GM21529 (cell line): ENCODE measurements around the gene MYO3A.
A peak's percentile ranks its signal among the peaks of the same experiment; 100 is the strongest.

Source experiments
- ATAC-seq: cut with Tn5 transposase; IDR thresholded peaks from one replicate; pipeline ENCODE4 v1.9.1; 2021; ENCODE audit not compliant: unreplicated experiment

Gene MYO3A

GRCh38 chr10:25933653-25934608 is at the start of gene MYO3A:
Gene MYO3A (plus strand): TSS chr10:25934229. CDS start chr10:25952111, 17,882 bp downstream.
- no peak for ATAC-seq

DNA sequence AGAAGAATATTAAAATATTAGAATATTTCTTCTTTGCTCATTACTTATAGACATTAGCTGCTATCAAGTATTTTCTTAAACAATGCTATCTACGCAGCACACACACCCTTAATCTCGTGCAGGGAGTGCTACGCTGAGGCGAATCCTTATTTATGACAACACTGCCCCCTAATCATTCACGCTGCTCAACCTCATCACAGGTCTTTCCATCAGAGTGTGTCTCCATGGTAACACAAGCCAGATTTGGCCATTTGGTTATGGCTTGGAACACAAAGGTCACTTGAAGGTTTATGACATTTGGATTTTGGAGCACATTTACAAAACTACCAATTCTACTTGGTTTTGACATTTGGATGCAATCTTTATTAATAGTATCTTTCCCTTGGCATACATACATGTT is 45.4 kb upstream of the MYO3A start:
- no peak for ATAC-seq

DNA sequence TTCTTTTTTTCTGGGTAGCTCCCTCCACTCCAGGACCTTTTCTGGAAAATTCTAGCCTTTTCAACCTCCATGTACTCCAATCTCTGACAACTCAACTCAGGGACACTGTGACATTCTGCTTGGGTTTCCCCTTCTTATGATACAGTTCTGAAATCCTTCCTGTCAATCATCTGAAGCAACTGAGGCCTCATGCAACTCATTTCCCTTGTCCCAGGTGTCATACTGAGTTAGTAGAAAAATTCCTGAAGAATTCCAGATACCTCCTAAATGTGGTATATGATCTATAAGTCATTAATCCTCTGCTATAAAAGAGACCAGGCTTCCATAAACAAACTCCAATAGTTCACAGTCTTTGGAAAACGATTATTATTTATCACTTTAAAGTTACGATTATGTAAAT is 43.0 kb upstream of the MYO3A start:
- ATAC-seq: no peak

- ATAC-seq: no peak
These were observed 38.2 kb upstream of the MYO3A start for GRCh38 chr10:25895856-25896255.

DNA sequence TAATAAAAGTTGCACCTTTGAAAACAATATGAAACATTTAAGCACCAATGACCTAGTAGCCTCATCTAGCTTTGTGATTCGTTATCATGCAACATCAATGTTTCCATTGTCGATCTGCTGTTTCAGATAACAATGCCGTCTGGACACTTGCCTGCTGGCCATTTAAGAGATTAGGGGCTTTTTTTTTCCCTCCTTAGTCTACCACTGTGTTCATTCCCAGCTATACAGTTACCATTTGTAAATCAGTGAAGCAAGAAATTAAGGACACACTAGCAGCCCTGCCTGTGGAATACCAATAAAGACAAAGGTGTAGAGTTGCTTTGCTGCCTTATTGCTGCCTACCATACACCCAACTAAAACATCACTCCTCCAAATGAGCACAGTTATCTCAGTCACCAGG is 37.6 kb upstream of the MYO3A start:
- ATAC-seq: no peak

DNA sequence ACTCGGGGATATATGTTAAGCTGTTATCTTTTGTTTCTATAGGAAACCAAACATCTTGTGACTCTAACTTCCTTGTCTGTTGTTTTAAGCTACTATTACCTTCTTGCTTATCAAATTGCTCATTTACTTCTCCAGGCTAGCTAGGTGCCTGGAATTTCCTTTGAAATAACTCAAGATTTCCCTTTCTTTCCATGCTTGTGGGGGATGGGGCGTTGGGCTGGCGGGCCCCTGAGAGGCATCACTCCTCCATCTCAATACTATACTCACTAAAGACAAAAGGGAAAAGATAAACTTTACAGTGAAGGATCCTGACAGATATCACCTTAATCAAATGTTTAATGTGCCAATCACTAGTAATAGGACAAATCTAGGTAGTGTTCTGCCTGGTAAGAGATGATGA is 34.7 kb upstream of the MYO3A start:
- no peak for ATAC-seq

DNA sequence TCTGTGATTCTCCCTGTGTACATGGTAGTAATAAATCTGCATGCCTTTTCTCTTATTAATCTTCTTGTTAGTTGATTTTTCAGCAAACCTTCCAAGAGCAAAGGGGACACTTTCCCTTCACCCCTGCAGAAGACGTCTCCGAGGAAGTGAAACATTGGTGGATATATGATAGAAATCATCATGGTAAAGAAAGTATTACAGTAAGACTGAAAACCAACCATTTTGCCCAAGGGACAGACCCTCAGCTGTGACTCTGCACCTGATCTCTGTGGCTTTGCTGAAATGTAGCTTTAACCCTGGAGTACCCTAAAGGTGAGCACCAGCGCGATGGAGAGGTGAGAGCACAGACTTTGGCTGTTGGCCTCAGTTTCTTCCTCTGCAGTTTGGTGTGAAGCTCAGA is 32.8 kb upstream of the MYO3A start:
- ATAC-seq: peak; percentile 52

DNA sequence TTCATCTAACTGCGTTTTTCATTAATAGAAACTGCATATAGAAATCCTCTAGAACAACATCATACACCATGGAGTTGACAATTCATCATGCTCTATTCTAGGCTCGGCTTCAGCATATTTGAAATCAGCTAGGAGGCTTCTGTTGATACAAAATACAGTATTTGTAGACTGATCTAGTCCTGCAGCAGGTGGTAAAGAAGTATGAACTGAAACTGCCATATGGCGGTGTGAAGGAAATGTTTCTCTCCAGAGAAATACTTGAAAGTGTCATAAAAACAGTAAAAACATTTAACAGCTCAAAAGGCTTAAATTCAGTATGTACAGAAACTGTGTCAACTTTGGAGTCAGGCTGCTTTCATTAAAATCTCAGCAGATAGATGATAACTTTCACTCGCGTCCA is 32.0 kb upstream of the MYO3A start:
- peak; percentile 67 for ATAC-seq

DNA sequence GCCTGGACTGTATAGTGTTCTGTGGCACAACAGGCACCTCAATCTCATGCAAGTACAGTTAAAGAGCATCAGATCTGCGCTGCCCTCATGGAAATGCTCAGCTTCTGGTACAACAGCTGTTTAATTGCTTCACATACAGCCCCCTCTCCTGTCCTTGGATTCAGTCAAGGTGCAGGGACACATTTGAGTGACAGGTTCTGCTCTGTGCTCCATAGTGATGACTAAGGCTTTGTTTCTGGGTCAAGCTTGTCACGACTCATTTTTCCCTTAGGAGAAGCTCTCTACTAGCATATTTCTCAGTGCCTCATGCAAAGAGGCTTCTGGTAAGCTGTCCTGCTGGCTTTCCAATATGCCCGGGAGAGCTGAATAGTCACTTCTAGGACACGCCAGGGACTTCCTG is 26.8 kb upstream of the MYO3A start:
- no peak for ATAC-seq

GRCh38 chr10:25912866-25913265 is 21.2 kb upstream of the MYO3A start:
- no peak for ATAC-seq

GRCh38 chr10:25914776-25915175 is 19.3 kb upstream of the MYO3A start:
- no peak for ATAC-seq

DNA sequence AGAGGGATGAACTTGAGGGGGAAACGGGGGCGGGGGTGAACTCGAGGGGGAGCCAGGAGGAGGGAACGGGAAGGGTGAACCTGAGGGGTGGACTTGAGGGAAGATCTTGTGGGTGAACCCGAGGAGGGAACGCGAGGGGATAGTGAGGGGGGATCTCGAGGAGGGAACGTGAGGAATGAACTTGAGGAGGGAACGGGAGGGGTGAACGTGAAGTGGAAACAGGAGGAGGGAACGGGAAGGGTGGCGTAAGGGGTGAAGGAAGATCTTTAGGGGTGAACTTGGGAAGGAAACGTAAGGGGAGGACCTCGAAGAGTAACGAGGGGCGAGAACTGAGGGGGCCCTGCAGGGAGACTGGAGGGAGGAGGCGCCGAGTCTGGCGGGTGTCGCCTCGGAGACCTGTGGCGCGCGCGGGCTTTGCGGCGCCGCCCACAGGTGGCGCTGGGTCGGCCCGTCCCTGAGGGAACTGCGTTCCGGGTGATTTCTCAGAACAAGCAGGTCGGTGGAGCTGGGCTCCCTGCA is 651 bp downstream of the MYO3A start:
- peak; percentile 63 for ATAC-seq

DNA sequence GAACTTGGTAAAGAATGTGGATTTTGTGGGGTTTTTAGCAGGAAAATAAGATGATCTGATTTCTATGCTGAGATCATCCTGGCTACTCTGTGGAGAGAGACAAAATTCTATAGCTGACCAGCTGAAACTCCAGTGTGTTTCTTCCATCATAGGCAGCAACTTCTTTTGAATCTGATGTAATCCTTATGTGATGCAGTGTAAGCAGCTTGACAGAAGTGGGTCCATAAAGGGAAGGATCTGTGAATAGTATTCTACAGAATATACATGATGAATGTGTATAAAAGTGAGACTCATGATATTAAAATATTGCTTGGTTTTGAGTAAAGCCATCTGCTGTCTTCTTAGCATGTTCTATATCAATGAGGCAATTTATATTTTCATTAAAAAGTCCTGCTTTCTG is 4.4 kb downstream of the MYO3A start:
- no peak for ATAC-seq

DNA sequence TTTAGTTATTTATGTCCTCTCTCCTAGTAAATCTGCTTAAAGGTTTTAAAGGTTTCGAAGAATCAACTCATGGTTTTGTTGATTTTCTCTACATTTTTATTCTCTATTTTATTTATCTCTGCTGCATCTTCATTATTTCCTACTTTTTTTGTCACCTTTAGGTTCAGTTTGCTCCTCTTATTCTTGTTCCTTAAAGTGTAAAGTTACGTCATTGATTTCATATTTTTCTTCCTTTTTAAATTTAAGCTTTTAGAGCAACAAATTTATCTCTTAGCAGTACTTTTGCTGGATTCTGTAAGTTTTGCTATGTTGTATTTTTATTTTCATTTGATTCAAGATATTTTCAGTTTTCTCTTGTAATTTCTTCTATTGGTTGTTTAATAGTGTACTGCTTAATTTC is 10.7 kb downstream of the MYO3A start:
- no peak for ATAC-seq

DNA sequence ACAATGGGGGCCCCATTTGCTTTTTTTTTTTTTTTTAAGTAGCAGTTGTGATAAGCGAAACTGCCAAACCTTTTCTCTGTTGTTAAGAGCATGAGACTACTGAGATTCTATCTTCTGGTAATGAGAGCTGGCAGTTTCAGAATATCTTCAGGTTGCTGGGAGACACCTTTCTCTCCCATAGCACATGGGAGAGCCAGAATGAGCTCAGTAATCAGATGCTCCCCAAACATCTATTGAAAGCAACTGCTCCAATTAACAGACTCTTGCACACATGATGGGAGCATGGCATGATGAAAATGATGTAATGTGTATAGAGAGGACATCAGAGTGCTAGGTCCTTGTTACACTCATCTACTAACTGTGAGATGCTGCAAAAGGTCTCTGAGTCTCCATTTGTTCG is 18.8 kb downstream of the MYO3A start:
- peak; percentile 78 for ATAC-seq

DNA sequence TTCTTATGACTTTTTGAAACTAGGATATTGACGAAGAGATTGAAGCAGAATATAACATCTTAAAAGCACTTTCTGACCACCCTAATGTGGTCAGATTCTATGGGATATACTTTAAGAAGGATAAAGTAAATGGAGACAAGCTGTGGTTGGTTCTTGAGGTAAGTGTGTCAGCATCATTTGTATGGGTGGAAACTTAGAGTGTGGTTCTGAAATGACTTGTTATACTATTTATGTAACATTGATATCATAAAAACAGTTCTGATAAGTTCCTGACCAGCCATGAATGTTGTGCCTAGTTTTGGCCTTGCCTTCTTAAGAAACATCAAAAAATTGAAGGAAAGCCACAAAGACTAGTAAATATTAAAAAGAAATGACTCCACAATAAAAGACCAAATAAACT is 20.8 kb downstream of the MYO3A start:
- ATAC-seq: no peak

GRCh38 chr10:25959540-25960232 is 25.7 kb downstream of the MYO3A start:
- no peak for ATAC-seq

DNA sequence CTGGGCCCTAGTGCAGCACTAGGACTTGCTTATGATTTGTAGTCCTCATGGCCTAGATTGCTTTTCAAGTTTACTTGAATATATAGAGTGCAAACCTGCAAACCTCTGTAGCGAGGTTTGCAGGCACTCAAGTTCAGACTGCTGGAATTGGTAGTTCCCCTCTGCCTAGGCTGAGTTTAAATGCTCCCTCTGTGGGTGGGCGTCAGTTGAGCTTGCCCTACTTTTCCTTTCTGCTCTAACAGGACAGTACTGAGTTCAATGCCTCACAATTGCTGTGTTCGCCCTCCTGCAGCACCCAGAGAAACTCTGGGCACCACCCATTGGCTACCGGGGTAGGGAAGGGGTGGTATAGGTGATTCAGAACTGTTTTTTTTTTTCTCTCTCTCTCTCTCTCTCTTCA is 31.6 kb downstream of the MYO3A start:
- ATAC-seq: no peak

DNA sequence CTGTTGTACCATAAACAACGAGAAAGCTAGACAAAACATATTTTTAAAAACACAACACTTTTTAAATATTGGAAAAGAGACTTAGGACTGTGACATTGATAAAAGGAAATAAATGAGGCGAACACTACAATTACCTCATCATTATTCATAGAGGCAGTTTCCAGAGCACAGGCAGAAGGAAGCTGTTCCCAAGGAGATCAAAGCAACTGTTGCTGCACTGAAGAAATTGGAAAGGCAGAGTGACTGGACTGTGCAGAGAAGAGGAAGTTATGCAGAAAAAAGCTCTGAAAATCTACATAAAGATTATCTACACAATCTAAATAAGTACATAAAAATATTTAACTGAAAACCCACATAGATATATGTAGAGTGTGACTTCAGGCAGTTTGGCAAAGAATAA is 32.8 kb downstream of the MYO3A start:
- ATAC-seq: no peak

DNA sequence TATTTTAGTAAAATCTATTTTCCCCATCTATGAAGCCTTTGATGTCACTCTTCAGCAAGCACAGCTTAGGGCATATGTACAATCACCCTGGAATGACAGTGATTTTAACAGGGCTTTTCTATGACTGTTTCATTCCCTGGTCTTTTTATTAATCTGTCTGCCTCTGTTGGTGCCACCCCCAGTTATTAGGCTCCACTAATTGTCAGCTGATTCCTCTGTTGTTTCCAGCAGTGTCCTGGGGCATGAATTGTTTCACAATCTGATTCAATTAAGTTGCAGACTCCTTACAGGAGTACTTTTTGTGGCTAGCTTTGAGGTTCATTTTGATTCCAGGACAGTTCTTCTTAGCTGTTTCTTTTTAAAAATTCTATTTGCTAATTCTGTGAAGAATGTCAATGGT is 38.6 kb downstream of the MYO3A start:
- ATAC-seq: no peak

- ATAC-seq: no peak
These were observed 40.9 kb downstream of the MYO3A start for GRCh38 chr10:25974897-25975459.

DNA sequence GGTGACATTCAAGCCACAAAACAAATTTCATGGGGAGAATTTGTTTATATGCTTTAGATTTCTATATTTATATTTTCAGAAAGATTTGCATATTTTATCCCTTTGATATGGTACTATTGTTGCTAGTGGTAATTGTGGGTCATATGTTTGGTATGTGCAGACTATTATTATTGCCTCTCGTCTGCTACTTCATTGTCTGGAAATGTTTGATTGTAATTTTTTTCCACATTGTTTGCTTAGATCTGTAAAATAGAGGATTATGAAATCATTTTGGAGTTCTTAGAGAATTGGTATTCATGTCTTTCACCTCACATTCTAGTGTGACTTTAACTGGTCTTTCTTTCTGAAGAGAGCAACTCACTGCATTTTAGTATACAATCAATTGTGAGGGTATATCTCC is 44.7 kb downstream of the MYO3A start:
- no peak for ATAC-seq
